ENCODE measurements around the gene ADARB2. TPM values are rescaled to one million over a fixed set of nuclear protein-coding genes. Genes with fewer than 3 reads are reported as not detected.

ADARB2 gene
- total and polyA plus RNA-seq, 10 of the 15 experiments (the other 5 are each of a cell fraction or from before 2014, with no cell fraction given): 0.02 to 4.1 (median 0.76) TPM

DNA sequence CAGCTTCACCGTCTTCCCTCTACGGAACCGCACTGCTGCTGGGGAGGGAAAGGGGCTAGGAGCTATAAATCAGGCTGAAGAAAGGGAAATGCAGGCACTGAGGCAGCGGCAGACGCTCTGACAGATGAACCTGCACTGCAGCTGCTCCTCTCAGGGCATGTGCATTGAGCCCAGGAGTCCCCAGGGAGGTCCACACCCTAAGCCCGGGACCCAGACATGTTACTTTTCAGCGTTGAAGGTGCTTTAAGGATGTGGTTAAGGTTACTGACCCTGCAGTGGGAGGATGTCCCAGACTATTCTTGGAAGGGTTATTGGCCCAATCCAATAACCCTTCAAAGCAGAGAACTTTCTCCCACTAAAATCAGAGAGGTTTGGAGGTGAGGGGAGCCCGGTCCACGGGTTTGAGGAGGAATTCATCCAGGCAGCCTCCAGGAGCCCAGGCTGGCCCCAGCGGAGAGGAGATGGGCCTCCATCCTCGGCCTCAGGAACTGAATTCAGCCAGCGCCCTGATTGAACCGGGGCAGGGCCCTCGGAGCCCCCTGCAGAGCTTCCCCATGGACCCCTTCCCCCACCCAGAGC, 75.4 kb downstream of the ADARB2 start:
- ChIA-PET RAD21 (ENCODE audit: unreplicated experiment) (interaction anchor here (0.9 to 2.1 kb wide), 4 partner anchors 68 to 236 kb away, joined by 3 to 13 read pairs (median 3); partner anchors contain the start of gene ADARB2), SMC1A (ENCODE audit: uncharacterized antibody, unreplicated experiment) (interaction anchor here (0.6 to 3.5 kb wide), 3 partner anchors 13 to 194 kb away, joined by 3 to 16 read pairs (median 6); no protein-coding TSS in a partner anchor), CTCF (interaction anchor here (0.6 to 1.3 kb wide), 4 partner anchors 11 to 241 kb away, joined by 4 to 9 read pairs (median 4); no protein-coding TSS in a partner anchor), POLR2A (interaction anchor here (0.7 to 1.4 kb wide), 3 partner anchors 18 to 72 kb away, joined by 3 to 4 read pairs (median 4); no protein-coding TSS in a partner anchor)
- ATAC-seq (peak; percentile 83), FAIRE-seq (no peak), DNase-seq (ENCODE audit: low read depth, low spot score) (peak; percentile 34)
- Histone ChIP-seq H3K4me2 (ENCODE audit: control insufficient read depth, insufficient read depth) (peak overlapping the region; percentile 69), H3K9me3 (replicated peaks; ENCODE audit: control insufficient read depth, insufficient read depth, low read length) (no peaks in the 10 kb centered on the region), H3K4me3 (no peak overlapping the region), H3K9ac (ENCODE audit: control insufficient read depth, insufficient read depth, low read length) (no peak overlapping the region; the same call in 1 of the 2 replicates), H4K20me1 (ENCODE audit: control insufficient read depth, insufficient read depth) (no peaks in the 10 kb centered on the region), H3K79me2 (ENCODE audit: control insufficient read depth, insufficient read depth, low read length) (no peaks in the 10 kb centered on the region), H2AFZ (ENCODE audit: control insufficient read depth, low read depth, low read length) (0 out of 2 replicates have a peak overlapping the region, but pooled peaks have one; percentile 9), H3K27me3 (replicated peaks in 1 of 2; ENCODE audit: control insufficient read depth in 2 of 2, insufficient read depth in 2 of 2, low read length in 1 of 2) (no peaks in the 10 kb centered on the region), H3K27ac (ENCODE audit: control insufficient read depth, insufficient read depth) (peak overlapping the region; percentile 33), H3K36me3 (ENCODE audit: control insufficient read depth in 2 of 2, insufficient read depth in 2 of 2, low read length in 1 of 2) (no peaks in the 10 kb centered on the region), H3K4me1 (ENCODE audit: control insufficient read depth, insufficient read depth, low read length) (peaks cover 15% of the 10 kb centered on the region)
- 0 out of 2 replicates have a peak, but pooled peaks have one; percentile 23 for TF ChIP-seq DPF2 (IDR thresholded peaks at IDR 0.05)
- TF ChIP-seq BHLHE40 (IDR thresholded peaks at IDR 0.05; ENCODE audit: borderline replicate concordance in 1 of 2, low read depth in 2 of 2, low read length in 1 of 2): peak; percentile 22 to 46; a peak in 2 of 4 replicates
- TF ChIP-seq NFIC (IDR thresholded peaks at IDR 0.05; ENCODE audit: low read depth, low read length): peak; percentile 39; the same call in 1 of the 2 replicates
- TF ChIP-seq MEF2B (IDR thresholded peaks at IDR 0.05; ENCODE audit: partially characterized antibody, poor library complexity, severe bottlenecking): peak; percentile 89
- no peak for TF ChIP-seq ZSCAN29 (IDR thresholded peaks at IDR 0.05)
- TF ChIP-seq EED (IDR thresholded peaks at IDR 0.05; ENCODE audit: low read depth): 0 out of 2 replicates have a peak, but pooled peaks have one; percentile 39
- TF ChIP-seq, protein P1, sequence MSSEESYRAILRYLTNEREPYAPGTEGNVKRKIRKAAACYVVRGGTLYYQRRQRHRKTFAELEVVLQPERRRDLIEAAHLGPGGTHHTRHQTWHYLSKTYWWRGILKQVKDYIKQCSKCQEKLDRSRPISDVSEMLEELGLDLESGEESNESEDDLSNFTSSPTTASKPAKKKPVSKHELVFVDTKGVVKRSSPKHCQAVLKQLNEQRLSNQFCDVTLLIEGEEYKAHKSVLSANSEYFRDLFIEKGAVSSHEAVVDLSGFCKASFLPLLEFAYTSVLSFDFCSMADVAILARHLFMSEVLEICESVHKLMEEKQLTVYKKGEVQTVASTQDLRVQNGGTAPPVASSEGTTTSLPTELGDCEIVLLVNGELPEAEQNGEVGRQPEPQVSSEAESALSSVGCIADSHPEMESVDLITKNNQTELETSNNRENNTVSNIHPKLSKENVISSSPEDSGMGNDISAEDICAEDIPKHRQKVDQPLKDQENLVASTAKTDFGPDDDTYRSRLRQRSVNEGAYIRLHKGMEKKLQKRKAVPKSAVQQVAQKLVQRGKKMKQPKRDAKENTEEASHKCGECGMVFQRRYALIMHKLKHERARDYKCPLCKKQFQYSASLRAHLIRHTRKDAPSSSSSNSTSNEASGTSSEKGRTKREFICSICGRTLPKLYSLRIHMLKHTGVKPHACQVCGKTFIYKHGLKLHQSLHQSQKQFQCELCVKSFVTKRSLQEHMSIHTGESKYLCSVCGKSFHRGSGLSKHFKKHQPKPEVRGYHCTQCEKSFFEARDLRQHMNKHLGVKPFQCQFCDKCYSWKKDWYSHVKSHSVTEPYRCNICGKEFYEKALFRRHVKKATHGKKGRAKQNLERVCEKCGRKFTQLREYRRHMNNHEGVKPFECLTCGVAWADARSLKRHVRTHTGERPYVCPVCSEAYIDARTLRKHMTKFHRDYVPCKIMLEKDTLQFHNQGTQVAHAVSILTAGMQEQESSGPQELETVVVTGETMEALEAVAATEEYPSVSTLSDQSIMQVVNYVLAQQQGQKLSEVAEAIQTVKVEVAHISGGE (CRISPR knock-in tag; IDR thresholded peaks at IDR 0.05): no peak
- TF ChIP-seq TCF12 (IDR thresholded peaks at IDR 0.05; ENCODE audit: low read depth, low read length): peak; percentile 74
- no peak; the same call in 1 of the 2 replicates for TF ChIP-seq IKZF1 (conservative IDR thresholded peaks at IDR 0.05)
- TF ChIP-seq, protein P2, sequence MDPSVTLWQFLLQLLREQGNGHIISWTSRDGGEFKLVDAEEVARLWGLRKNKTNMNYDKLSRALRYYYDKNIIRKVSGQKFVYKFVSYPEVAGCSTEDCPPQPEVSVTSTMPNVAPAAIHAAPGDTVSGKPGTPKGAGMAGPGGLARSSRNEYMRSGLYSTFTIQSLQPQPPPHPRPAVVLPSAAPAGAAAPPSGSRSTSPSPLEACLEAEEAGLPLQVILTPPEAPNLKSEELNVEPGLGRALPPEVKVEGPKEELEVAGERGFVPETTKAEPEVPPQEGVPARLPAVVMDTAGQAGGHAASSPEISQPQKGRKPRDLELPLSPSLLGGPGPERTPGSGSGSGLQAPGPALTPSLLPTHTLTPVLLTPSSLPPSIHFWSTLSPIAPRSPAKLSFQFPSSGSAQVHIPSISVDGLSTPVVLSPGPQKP (IDR thresholded peaks at IDR 0.05; ENCODE audit: low read depth, low read length): no peak
- no peak for TF ChIP-seq POLR2AphosphoS5 (IDR thresholded peaks at IDR 0.05; ENCODE audit: low read length)
- 0 out of 2 replicates have a peak, but pooled peaks have one; percentile 10 for TF ChIP-seq GABPA (IDR thresholded peaks at IDR 0.05; ENCODE audit: low read depth)
- 0 out of 2 replicates have a peak, but pooled peaks have one; percentile 31 for TF ChIP-seq LARP7 (IDR thresholded peaks at IDR 0.05)
- TF ChIP-seq ETV6 (conservative IDR thresholded peaks at IDR 0.05 in 1 of 2, IDR thresholded peaks at IDR 0.05 in 1 of 2; ENCODE audit: borderline replicate concordance in 1 of 2, low read depth in 1 of 2): no peak
- TF ChIP-seq NR2F1 (conservative IDR thresholded peaks at IDR 0.05): peak; percentile 86
- TF ChIP-seq RUNX3 (IDR thresholded peaks at IDR 0.05; ENCODE audit: low read length): peak; percentile 82
- no peak for TF ChIP-seq SP1 (IDR thresholded peaks at IDR 0.05; ENCODE audit: low read depth, low read length)
- under 1% methylated on average over 14 of the region's 14 CpGs for WGBS (ENCODE audit: insufficient coverage, insufficient replicate concordance, low lambda C conversion rate, missing lambda C conversion rate)
- BruUV-seq (replicated peaks): no TSS peak
- in situ Hi-C loops (cut with MboI): no loop called here
- intact Hi-C loops (cut with micrococcal nuclease; ENCODE audit: unreplicated experiment): loop anchor here (5.0 to 10.0 kb wide), 2 partner anchors 75 to 237 kb away; partner anchors contain the start of gene ADARB2

All from GM12878 (cell line).